IMR-90 (cell line): ENCODE results near the gene VPS18. TPM values are rescaled to one million over a fixed set of nuclear protein-coding genes. Genes with fewer than 3 reads are reported as not detected.

Experiments used
- ATAC-seq: fragments of 200-7000 bp; cut with Tn5 transposase; 2 replicates; pipeline ENCODE4 v1.9.1; 2020; ENCODE audit warnings: low read depth, mild to moderate bottlenecking, moderate library complexity
- BruUV-seq: library from RNA; stranded (reverse); fragments of 400-500 nt; replicated peaks from 2 replicates; lab custom pipeline; 2021; lab: Mats Ljungman, UMichigan
- CTCF ChIA-PET: fragments of 300-600 bp; formaldehyde crosslinking; extraction: SDS; loops from one replicate; lab custom pipeline; 2021; ENCODE audit warnings: antibody characterized with exemption; lab: Yijun Ruan, JAX
- POLR2A ChIA-PET: fragments of 300-600 bp; sonication (Branson Sonifier 250); formaldehyde crosslinking; loops from one replicate; lab custom pipeline; 2022; ENCODE audit warnings: antibody characterized with exemption; ENCODE audit not compliant: unreplicated experiment; lab: Charles Lee
- DNase-seq: peaks from one replicate; pipeline ENCODE4 v3.0.0; 2013
- H2AFZ ChIP-seq: replicated peaks from 2 replicates; pipeline ENCODE3; 2013; ENCODE audit warnings: low read length, mild to moderate bottlenecking; ENCODE audit not compliant: poor library complexity
- H2AK5ac ChIP-seq: 2 replicates; pipeline ENCODE4 v1.6.1; 2013; ENCODE audit warnings: low read depth, low read length, inconsistent platforms
- H2AK9ac ChIP-seq: replicated peaks from 2 replicates; pipeline ENCODE3; 2013; ENCODE audit warnings: mild to moderate bottlenecking, low read depth, low read length, moderate library complexity; ENCODE audit not compliant: poor library complexity
- H2BK120ac ChIP-seq: 2 replicates; pipeline ENCODE4 v1.6.1; 2013; ENCODE audit warnings: low read depth, low read length, inconsistent platforms
- H2BK15ac ChIP-seq: 3 replicates; pipeline ENCODE4 v1.6.1; 2013; ENCODE audit warnings: low read depth, low read length, inconsistent platforms
- H2BK20ac ChIP-seq: 2 replicates; pipeline ENCODE4 v1.6.1; 2013; ENCODE audit warnings: low read depth, mild to moderate bottlenecking, inconsistent platforms, low read length, moderate library complexity
- H2BK5ac ChIP-seq: 2 replicates; pipeline ENCODE4 v1.6.1; 2013; ENCODE audit warnings: mild to moderate bottlenecking, low read depth, low read length, inconsistent platforms; ENCODE audit not compliant: poor library complexity, severe bottlenecking
- H3K14ac ChIP-seq: replicated peaks from 2 replicates; pipeline ENCODE4 v1.6.1; 2013; ENCODE audit warnings: low read depth, low read length, inconsistent platforms
- H3K18ac ChIP-seq: 2 replicates; pipeline ENCODE4 v1.6.1; 2013; ENCODE audit warnings: low read depth, low read length, control low read depth
- H3K23ac ChIP-seq: 2 replicates; pipeline ENCODE4 v1.6.1; 2013; ENCODE audit warnings: low read depth, low read length, inconsistent platforms
- H3K27ac ChIP-seq: 2 replicates; pipeline ENCODE4 v1.5.1; 2013; ENCODE audit warnings: mild to moderate bottlenecking, control low read depth, low read length; ENCODE audit not compliant: insufficient read depth
- H3K27me3 ChIP-seq: 2 replicates; pipeline ENCODE4 v1.6.1; 2013; ENCODE audit warnings: low read length; ENCODE audit not compliant: control insufficient read depth, insufficient read depth
- H3K36me3 ChIP-seq: 2 replicates; pipeline ENCODE4 v1.6.1; 2013; ENCODE audit warnings: low read length, mixed read lengths; ENCODE audit not compliant: control insufficient read depth, insufficient read depth
- H3K4ac ChIP-seq: 2 replicates; pipeline ENCODE4 v1.6.1; 2013; ENCODE audit warnings: low read depth, low read length, inconsistent platforms
- H3K4me1 ChIP-seq: 2 replicates; pipeline ENCODE4 v1.6.1; 2013; ENCODE audit warnings: low read length, mixed read lengths; ENCODE audit not compliant: control insufficient read depth, insufficient read depth
- H3K4me2 ChIP-seq: 2 replicates; pipeline ENCODE4 v1.6.1; 2013; ENCODE audit warnings: low read depth, mild to moderate bottlenecking, control low read depth, low read length, moderate library complexity
- H3K4me3 ChIP-seq: 2 replicates; pipeline ENCODE4 v1.5.1; 2013; ENCODE audit warnings: low read depth, mild to moderate bottlenecking, control low read depth, low read length, moderate library complexity; ENCODE audit not compliant: insufficient read depth
- H3K56ac ChIP-seq: 2 replicates; pipeline ENCODE4 v1.6.1; 2013; ENCODE audit warnings: low read length, inconsistent platforms; ENCODE audit not compliant: insufficient read depth; ENCODE audit errors: extremely low read depth
- H3K79me1 ChIP-seq, 2 experiments: 2 replicates each; pipeline ENCODE4 v1.6.1; 2013; ENCODE audit warnings: low read length in 2 of 2, inconsistent platforms in 1 of 2, low read depth in 1 of 2
- H3K9ac ChIP-seq: 2 replicates; pipeline ENCODE4 v1.6.1; 2013; ENCODE audit warnings: low read depth, low read length, control low read depth
- H3K9me1 ChIP-seq: 2 replicates; pipeline ENCODE4 v1.6.1; 2013; ENCODE audit warnings: low read length, inconsistent platforms; ENCODE audit not compliant: insufficient read depth
- H3K9me3 ChIP-seq: 2 replicates; pipeline ENCODE4 v1.6.1; 2013; ENCODE audit warnings: low read length; ENCODE audit not compliant: control insufficient read depth, insufficient read depth
- H4K20me1 ChIP-seq: 2 replicates; pipeline ENCODE4 v1.6.1; 2013; ENCODE audit warnings: low read length, inconsistent platforms; ENCODE audit not compliant: insufficient read depth
- H4K5ac ChIP-seq: 2 replicates; pipeline ENCODE4 v1.6.1; 2013; ENCODE audit warnings: mild to moderate bottlenecking, low read depth, low read length, control low read depth
- H4K8ac ChIP-seq, 2 experiments: 2 replicates each; pipeline ENCODE4 v1.6.1; 2013; ENCODE audit warnings: low read depth in 2 of 2, low read length in 2 of 2, control low read depth in 1 of 2, inconsistent platforms in 1 of 2
- H4K91ac ChIP-seq: 2 replicates; pipeline ENCODE4 v1.6.1; 2013; ENCODE audit warnings: low read depth, low read length, inconsistent platforms; ENCODE audit not compliant: insufficient read depth
- BHLHE40 ChIP-seq: fragments of 150-350 bp; IDR thresholded peaks from 2 replicates; pipeline ENCODE4 v1.6.1; 2016; ENCODE audit warnings: mild to moderate bottlenecking, low read depth, low read length
- MAFK ChIP-seq: IDR thresholded peaks from 2 replicates; pipeline ENCODE4 v1.6.1; 2012; ENCODE audit warnings: low read depth, low read length, improper control_type of control experiment
- RCOR1 ChIP-seq: IDR thresholded peaks from 2 replicates; pipeline ENCODE4 v1.6.1; 2012; ENCODE audit warnings: mild to moderate bottlenecking, low read length, improper control_type of control experiment; ENCODE audit not compliant: insufficient replicate concordance
- WGBS, 2 experiments: methylation state at CpG; one replicate each; pipeline versions ENCODE4 v1.1.5 to v1.1.7; 2013; ENCODE audit warnings: missing lambda C conversion rate in 2 of 2; ENCODE audit not compliant: insufficient read length in 1 of 2; ENCODE audit errors: extremely low coverage in 2 of 2; 5-methylcytosine and 5-hydroxymethylcytosine counted together
- dilution Hi-C: fragments of 300-500 bp; cut with HindIII; formaldehyde crosslinking; loops from one replicate; pipeline ENCODE4 v1.14.3; 2018; ENCODE audit warnings: low sequenced_read_pairs; ENCODE audit not compliant: unreplicated experiment
- in situ Hi-C: fragments of 300-500 bp; cut with MboI; formaldehyde crosslinking; loops from 3 replicates; pipeline ENCODE4 v1.14.3; 2019; ENCODE audit warnings: low sequenced_read_pairs, inconsistent platforms, mixed read lengths
- intact Hi-C: fragments of 100-400 bp; cut with micrococcal nuclease; formaldehyde crosslinking; loops from 2 replicates; pipeline ENCODE4 v1.10.0; 2022
- polyA plus RNA-seq, 3 experiments: library from polyadenylated mRNA; depleted of rRNA; stranded (reverse); fragments of >200 nt; gene quantifications; 2 replicates each; pipeline ENCODE4 v1.2.3, GENCODE V29; 2012; ENCODE audit warnings: low replicate concordance in 1 of 3
- total RNA-seq: library from RNA; depleted of rRNA; stranded (reverse); fragments of >200 nt; gene quantifications from 2 replicates; pipeline ENCODE4 v1.2.3, GENCODE V29; 2012

The VPS18 gene
- total and polyA plus RNA-seq, 2 of the 4 experiments (the other 2 are of a cell fraction), result 19.3 to 32.3 TPM

GRCh38 chr15:40923551-40923950 lies 29.3 kb downstream of the VPS18 start:
- Histone ChIP-seq H4K91ac (no peak overlapping the region), H3K27ac (no peak overlapping the region), H4K8ac (no peak overlapping the region), H3K4me1 (peaks cover 6% of the 10 kb centered on the region; the same call in 1 of the 2 replicates), H3K79me1 (no peaks in the 10 kb centered on the region), H2AFZ (no peak overlapping the region), H3K14ac (no peak overlapping the region), H2BK120ac (no peak overlapping the region), H3K27me3 (peaks cover 23% of the 10 kb centered on the region), H3K4me2 (no peak overlapping the region), H3K18ac (no peak overlapping the region), H2BK5ac (no peak overlapping the region), H2BK20ac (no peak overlapping the region), H4K5ac (no peak overlapping the region), H3K56ac (no peak overlapping the region), H2BK15ac (no peak overlapping the region), H3K36me3 (no peaks in the 10 kb centered on the region), H3K4me3 (no peak overlapping the region), H3K9me1 (no peaks in the 10 kb centered on the region), H4K20me1 (no peaks in the 10 kb centered on the region), H2AK9ac (no peak overlapping the region), H3K9me3 (no peaks in the 10 kb centered on the region), H3K9ac (no peak overlapping the region), H3K23ac (no peak overlapping the region), H3K4ac (no peak overlapping the region), H2AK5ac (no peak overlapping the region)
- POLR2A ChIA-PET, result no interaction called here
- 0 out of 2 replicates have a peak, but pooled peaks have one; percentile 13 for ATAC-seq
- WGBS, 2 experiments, result 100% methylated on average over 1 of the region's 9 CpGs; no CpG with 5 or more reads in 1 of the 2 experiments
- in situ Hi-C loops, result no loop called here
- CTCF ChIA-PET, result interaction anchor here (0.6 kb wide), 2 partner anchors 84 to 177 kb away, joined by 4 read pairs; no protein-coding TSS in a partner anchor
- intact Hi-C loops, result no loop called here
- no TSS peak for BruUV-seq
- dilution Hi-C loops, result no loop called here
- DNase-seq, result peak; percentile 34
- TF ChIP-seq MAFK (no peak), RCOR1 (no peak), BHLHE40 (no peak)
